ENCODE measurements around the gene JADE1.

Gene JADE1

DNA sequence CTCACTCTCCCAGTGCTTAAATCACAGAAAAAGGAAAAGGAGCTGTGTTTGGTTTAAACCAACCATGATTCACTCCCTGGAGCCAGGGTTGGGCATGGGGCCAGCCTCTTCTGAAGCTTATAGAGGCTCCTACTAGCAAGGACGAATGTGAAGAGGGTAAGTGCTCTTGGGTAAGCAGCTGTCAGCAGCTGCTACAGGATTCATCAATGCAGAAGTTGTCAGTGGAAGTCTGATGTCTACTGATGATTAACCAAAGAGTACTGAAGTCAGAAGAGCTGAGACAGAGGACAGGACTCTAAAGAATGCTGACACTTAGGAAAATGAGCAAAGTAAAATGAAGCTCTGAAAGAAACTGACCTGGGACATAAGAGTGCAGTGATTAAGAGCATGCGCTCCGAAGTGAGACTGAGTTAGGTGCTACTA is 32.7 kb upstream of the JADE1 start:
- TF ChIP-seq, protein P1, sequence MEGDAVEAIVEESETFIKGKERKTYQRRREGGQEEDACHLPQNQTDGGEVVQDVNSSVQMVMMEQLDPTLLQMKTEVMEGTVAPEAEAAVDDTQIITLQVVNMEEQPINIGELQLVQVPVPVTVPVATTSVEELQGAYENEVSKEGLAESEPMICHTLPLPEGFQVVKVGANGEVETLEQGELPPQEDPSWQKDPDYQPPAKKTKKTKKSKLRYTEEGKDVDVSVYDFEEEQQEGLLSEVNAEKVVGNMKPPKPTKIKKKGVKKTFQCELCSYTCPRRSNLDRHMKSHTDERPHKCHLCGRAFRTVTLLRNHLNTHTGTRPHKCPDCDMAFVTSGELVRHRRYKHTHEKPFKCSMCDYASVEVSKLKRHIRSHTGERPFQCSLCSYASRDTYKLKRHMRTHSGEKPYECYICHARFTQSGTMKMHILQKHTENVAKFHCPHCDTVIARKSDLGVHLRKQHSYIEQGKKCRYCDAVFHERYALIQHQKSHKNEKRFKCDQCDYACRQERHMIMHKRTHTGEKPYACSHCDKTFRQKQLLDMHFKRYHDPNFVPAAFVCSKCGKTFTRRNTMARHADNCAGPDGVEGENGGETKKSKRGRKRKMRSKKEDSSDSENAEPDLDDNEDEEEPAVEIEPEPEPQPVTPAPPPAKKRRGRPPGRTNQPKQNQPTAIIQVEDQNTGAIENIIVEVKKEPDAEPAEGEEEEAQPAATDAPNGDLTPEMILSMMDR (conservative IDR thresholded peaks at IDR 0.05; ENCODE audit: low read length): no peak
- DNase-seq (ENCODE audit: low read depth): peak; percentile 96
- no peak overlapping the region for H3K4me3 ChIP-seq (ENCODE audit: low read length)

DNA sequence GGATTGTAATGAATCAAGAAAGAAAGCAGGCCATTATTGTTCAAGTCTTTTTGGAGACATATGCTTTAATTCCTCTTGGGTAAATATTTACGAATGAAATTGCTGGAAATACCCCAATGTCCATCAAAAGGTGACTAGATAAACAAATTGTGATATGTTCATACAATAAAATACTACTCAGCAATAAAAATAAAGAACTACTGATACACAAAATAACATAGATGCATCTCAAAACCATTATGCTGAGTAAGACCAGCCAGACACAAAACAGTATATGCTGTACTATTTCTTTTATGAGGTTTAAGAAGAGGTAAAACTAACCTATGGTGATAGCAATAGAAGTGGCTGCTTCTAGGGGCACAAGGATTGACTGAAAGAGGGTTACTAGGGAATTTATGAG is 28.8 kb upstream of the JADE1 start:
- TF ChIP-seq, protein P1 (conservative IDR thresholded peaks at IDR 0.05; ENCODE audit: low read length): no peak
- no peak overlapping the region for H3K4me3 ChIP-seq (ENCODE audit: low read length)
- no peak for DNase-seq (ENCODE audit: low read depth)

DNA sequence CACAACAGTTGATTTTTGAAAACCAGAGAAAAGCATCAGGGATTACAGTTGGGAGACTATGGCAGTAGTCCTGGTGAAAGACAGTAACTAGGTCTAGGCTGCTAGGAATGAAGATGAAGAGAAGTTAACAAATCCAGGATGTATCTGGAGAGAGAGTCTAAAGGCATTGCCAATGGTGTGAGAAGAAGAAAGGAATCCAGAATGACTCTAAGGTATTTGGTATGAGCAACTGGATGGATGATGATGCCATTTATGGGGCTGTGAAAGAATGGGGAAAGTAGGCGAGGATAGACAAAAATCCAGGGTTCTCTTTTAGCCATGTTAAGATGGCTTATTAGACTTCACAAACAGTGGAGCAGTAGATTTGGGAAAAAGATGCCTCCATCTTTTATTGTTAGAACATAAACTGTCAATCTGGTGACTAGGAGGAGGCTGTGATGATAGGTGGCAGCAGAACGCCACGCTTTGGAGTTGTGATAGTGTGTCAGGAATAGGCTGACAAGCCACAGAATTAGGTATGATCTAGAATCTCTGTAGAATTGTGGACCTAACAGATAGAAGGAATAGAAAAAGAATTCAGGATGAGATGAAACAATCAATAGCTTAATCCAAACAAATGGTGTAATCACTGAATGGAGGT is 27.3 kb upstream of the JADE1 start:
- TF ChIP-seq, protein P1 (conservative IDR thresholded peaks at IDR 0.05; ENCODE audit: low read length): no peak
- H3K4me3 ChIP-seq (ENCODE audit: low read length): no peak overlapping the region
- DNase-seq (ENCODE audit: low read depth): peak; percentile 72

DNA sequence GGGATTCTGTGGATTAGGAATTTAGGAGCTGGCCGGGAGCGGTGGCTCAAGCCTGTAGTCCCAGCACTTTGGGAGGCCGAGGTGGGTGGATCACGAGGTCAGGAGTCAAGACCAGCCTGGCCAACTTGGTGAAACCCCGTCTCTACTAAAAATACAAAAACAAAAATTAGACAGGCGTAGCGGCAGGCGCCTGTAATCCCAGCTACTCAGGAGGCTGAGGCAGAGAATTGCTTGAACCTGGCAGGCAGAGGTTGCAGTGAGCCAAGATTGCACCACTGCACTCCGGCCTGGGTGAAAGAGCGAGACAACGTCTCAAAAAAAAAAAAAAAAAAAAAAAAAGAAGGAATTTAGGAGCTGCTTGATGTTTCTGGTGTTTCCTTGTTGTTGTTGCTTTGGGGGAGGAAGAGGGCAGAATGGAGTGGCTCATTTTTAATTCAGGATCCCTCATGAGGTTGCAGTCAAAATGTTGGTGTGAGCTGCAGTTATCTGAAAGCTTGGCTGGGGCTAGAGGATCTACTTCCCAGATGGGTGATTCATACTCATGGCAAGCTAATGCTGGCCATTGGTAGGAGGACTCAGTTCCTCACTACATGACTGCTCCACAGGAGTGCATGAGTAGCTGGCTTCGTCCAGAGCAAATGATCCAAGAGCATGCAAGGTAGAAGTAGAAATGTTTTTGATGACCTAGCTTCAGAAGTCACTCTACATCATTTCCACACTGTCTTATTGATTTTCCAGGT is 26.5 kb upstream of the JADE1 start:
- DNase-seq (ENCODE audit: low read depth): peak; percentile 37

DNA sequence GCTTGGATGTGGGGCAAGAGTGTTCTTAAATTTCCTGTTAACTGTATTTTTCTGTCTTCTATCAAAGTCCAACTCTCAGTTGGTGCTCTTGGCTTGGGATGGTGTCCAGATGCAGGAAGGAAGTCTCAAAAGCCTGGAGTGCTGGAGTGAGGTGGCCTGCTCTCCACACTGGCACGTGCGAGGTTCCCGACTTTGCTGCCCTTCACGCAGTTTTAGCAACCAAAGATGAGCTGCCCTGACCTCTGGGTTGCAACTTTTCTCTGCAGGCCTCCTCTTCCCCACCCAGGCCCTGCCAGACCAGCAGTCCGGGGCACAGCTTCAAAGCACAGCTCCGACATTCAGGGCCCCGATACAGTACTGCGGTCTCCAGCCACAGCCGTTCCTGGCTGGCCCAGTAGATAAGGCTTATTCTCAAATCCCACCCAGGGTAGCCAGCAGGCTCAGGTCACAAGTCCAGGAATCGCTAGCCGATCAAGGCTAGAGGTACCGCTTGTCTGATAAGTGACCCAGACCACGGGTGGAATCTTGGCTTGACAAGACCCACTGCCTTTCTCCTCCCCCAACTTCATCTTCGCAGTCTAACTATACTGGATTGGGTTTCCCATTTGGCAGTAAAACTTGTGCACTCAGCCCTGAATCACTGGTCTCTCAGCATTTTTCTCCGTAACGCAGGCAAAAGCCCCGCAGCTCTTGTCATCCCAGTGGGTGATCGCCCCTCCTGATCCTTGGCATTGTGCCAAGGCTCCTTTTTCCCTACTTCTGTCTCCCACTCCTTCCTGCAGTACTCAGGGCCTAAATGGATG is 21.8 kb upstream of the JADE1 start:
- DNase-seq (ENCODE audit: low read depth): no peak
- H3K4me3 ChIP-seq (ENCODE audit: low read length): no peak overlapping the region
- TF ChIP-seq, protein P1 (conservative IDR thresholded peaks at IDR 0.05; ENCODE audit: low read length): no peak

More for the DNA sequence above, 26.5 kb upstream of the JADE1 start:
- no peak overlapping the region for H3K4me3 ChIP-seq (ENCODE audit: low read length)
- TF ChIP-seq, protein P1 (conservative IDR thresholded peaks at IDR 0.05; ENCODE audit: low read length): no peak

DNA sequence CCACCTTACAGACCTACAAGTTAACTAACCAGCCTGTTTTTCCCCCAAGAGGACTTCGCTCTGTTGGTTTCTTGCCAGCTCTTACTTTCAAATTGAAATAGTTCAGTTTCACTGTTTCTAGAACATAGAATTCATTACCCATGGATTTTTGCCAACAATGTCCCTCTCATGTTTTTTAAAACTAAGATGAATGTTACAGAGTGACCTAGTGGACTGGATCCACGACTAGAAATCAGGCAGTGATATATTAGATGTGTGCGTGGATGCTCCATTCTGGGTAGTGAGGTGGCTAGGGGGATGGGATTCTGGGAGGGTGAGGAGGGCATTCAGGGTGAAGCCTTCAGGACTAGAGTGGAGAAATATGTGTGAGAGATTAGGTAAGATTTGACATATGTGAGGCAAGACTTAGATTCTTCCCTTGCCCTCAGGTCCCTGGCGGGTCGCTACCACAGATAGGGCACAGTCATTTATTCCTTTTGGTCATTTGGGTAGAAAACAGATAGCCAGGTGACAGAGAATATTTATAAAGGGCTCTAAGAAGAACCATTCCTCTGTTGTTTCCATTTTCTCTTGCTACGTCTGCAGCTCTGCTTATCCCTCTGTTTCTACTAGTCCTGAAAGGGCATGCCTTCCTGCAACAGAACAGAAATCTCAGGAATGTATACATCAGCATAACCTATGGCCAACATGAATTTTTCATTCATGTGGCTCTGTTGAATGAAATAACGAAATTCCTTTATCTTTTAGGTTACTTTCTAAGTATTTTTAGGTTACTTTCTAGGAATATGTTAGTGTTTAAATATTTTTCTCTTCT is 15.4 kb upstream of the JADE1 start:
- peak; percentile 25 for DNase-seq (ENCODE audit: low read depth)
- no peak overlapping the region for H3K4me3 ChIP-seq (ENCODE audit: low read length)
- TF ChIP-seq, protein P1 (conservative IDR thresholded peaks at IDR 0.05; ENCODE audit: low read length): no peak

Measured in AG10803 (cell line).